ENCODE measurements around the gene CD46.
"Not testable (repeated sequence)": the region's sequence is repeated elsewhere in the genome, so short reads cannot be mapped to it uniquely, and the experiment has no call there.

Gene CD46

DNA sequence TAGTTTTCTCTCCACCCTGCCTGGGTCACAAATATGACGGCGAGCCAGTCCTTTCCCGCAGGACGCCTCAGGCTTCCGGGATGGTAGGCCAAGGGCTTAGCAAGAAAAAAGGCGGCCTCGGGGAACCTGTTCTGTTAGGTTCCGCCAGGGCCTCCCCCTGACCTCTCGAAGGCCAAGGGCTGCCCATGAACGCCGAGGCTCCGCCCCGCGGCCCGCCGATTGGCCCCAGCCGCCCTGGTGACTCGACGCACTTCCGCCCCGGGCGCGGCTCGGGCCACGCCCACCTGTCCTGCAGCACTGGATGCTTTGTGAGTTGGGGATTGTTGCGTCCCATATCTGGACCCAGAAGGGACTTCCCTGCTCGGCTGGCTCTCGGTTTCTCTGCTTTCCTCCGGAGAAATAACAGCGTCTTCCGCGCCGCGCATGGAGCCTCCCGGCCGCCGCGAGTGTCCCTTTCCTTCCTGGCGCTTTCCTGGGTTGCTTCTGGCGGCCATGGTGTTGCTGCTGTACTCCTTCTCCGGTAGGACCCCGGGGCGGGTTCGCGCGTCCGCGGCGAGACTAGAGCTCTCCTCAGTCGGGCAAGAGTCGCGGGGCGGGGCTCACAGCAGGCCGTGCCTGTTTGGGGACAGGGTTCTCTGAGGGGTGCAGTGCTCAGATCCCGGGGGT lies at the start of gene CD46:
CD46 (plus strand) TSS at position 265 of the 666 bp plus-strand sequence; CDS start at position 424, 159 bp downstream.
- peak; percentile 94 for DNase-seq

- no peak for DNase-seq
Observed at GRCh38 chr1:207702317-207702716, 49.5 kb upstream of the CD46 start.

DNA sequence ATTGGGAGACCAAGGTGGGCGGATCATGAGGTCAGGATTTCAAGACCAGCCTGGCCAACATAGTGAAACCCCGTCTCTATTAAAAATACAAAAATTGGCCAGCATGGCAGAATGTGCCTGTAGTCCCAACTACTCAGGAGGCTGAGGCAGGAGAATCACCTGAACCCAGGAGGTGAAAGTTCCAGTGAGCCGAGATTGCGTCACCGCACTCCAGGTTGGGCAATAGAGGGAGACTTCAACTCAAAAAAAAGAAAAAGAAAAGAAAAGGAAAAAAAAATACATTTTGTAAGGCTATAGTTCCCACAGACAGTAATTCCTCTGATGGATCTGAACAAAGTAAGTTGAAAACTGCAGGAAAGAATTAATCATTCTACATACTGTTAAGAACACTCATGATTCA lies 48.1 kb upstream of the CD46 start:
- DNase-seq = no peak

GRCh38 chr1:207708004-207708403 lies 43.9 kb upstream of the CD46 start:
- DNase-seq = not testable (repeated sequence)

GRCh38 chr1:207711285-207711684 lies 40.6 kb upstream of the CD46 start:
- DNase-seq = no peak

- not testable (repeated sequence) for DNase-seq
Observed at GRCh38 chr1:207712701-207713100, 39.2 kb upstream of the CD46 start.

DNA sequence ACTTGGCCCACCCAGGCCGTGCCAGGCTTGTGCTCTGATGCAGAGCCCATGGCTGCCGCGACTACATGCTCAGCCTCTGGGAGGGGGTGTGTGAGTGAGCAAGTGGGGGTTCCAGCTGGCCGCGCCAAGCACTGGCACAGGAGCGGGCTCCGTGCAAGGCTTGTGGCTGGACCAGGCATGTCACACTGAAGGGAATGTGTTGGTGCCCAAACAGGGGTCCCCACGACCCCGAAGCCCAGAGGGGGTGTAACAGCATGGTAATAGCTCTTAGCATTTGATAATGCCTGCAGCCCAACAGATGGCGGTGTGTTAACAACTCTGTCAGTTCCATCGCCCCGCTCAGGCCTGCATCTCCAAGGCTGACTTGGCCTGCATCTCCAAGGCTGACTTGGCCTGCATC lies 38.3 kb upstream of the CD46 start:
- DNase-seq = no peak

GRCh38 chr1:207719234-207719633 lies 32.6 kb upstream of the CD46 start:
- no peak for DNase-seq

DNA sequence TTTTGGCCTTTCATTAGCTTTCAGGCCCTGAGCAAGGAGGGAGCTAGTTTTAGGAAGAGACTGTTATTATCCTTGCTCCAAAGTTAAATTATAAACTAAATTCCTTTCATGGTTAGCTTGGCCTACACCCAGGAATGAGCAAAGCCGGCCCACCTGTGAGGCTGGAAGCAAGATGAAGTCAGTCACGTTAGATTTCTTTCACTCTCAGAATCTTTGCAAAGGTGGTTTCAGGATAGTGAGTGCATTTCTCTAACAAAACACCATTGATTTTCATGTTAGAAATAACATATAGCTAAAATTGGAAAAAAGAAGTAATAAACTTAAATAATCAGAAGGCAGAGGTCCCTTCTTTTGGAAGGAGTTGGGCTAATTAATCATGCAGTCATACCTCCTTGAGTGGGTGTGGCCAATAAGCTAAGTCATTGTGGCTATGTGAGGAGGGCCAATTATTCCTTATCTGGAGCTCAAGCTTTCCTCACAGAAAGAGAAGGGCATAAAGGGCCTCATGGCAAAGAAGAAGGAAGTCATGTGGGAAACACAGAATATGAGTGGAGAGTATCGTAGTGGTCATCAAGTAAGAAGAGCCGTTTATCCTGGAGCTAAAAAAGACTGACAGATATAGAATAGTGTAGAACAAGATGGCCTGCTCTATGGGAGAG lies 23.5 kb upstream of the CD46 start:
- not testable (repeated sequence) for DNase-seq

DNA sequence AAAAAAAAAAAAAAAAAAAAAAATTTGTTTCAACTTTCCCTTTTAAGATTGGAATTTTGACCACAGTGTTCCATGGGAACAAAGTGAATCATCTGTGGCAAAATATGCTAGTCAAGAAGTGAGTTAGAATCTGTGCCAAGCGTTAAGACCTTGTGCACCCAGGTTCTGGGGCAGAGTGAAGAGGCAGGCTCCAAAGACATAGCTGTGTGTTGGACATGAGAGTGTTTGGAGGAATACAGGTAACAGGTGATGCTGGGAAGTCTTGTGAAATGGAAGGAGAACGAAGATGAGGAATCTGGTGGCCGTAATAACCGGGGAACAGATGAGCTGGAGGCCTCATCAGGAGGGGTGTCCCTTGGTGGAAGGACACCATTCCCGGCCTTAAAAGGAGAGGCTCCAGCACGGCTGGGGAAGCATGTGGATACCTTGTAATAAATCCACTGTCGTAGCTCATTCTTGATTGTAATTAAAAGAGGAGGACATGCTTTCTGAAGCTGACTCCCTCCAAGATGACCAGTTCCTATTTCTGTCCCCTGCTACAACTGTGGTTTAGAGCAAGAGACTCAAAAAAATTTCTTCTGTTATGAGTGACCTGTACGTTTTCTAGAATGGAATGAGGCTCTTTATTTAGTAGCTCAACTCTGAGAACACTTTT lies 14.2 kb upstream of the CD46 start:
- DNase-seq = not testable (repeated sequence)

GRCh38 chr1:207738158-207738659 lies 13.6 kb upstream of the CD46 start:
- DNase-seq = not testable (repeated sequence)

DNA sequence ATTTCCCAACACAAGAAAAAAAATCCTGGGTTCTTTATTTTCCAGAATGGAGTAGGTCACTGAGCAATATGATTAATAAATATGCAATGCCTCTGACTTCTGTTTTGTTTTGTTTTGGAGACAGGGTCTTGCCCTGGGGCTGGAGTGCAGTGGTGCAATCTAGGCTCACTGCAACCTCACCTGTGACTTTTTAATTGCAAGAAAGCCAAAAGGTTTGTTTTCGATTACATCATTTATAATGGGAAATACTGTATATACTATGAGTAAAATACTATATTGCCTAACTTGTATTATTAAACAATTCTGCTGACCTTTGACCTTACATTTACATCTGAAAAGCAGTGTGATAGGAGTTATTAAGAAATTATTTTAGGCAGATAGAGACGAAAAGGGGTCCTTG lies 11.6 kb upstream of the CD46 start:
- DNase-seq = no peak

DNA sequence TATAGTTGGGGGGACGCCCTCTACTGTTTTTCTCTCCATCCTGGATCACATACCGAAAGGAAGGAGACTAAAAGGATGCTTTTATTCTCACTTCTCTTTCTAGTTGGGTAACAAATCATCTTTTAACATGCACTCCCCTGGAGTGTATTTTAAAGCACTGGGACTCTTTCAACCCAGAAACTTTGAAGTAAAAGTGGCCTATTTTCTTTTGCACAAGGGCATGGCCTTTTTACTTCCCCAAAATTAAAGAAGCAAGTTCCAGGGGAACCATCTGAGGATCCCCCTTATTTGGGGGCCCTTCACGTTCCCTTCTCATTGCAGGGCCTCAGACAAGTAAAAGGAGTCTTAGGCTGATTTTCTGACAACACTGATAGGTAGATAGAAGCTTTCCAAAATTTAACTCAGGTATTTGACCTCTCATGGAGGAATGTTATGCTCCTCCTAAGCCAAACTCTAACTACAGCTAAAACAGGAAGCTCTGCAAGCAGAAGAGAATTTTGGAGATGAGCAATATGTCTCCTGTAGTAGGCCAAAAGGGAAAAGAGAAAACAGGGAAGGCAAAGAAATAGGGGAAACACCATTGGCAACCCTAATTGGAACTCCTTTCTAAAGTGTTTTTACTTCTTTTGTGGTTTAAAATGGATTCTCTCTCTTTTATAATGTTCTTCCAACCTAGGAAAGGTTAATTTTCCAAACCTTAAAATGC lies 8.9 kb upstream of the CD46 start:
- no peak for DNase-seq

DNA sequence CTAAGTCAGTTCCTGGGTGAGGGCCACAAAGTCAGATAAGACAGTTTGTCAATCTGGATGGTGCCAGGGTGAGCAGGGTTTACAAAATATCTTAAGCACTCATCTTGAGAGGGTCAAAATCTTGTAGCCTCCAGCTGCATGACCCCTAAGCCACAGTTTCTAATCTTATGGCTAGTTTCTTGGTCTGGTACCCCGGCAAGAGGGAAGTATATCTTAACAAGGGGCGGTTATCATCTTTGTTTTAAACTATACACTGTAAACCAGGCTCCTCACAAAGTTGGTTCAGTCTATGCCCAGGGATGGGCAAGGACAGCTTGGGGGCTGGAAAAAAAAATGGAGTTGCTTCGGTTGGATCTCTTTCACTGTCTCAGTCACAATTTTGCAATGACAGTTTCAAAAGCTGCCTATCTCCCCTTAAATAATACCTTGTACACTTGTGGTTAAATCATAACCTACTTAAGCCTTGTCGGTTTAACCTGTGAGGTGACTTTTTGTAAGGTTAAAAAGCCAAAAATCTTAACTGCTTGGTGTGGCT lies 7.8 kb upstream of the CD46 start:
- no peak for DNase-seq

DNA sequence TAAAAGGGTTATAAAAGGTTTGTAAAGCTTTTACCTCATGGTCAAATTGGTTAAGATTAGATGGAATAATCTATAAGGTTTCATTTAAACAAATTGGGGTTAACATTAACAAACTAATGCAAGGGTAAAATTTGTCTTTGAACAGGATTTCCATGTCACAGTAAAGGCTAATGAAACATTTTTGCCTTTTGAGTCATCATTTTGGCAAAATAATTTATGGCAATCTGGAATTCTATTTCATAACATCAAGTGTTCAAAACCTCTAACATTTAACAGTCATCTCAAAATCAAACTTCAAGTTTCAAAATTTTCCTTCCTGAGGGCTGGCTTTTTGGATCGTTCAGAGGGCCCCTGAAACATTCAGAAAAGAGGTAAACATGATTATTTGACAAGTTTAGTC lies 6.6 kb upstream of the CD46 start:
- DNase-seq = no peak

- DNase-seq = no peak
Observed at GRCh38 chr1:207745839-207746767, 5.8 kb upstream of the CD46 start.

DNA sequence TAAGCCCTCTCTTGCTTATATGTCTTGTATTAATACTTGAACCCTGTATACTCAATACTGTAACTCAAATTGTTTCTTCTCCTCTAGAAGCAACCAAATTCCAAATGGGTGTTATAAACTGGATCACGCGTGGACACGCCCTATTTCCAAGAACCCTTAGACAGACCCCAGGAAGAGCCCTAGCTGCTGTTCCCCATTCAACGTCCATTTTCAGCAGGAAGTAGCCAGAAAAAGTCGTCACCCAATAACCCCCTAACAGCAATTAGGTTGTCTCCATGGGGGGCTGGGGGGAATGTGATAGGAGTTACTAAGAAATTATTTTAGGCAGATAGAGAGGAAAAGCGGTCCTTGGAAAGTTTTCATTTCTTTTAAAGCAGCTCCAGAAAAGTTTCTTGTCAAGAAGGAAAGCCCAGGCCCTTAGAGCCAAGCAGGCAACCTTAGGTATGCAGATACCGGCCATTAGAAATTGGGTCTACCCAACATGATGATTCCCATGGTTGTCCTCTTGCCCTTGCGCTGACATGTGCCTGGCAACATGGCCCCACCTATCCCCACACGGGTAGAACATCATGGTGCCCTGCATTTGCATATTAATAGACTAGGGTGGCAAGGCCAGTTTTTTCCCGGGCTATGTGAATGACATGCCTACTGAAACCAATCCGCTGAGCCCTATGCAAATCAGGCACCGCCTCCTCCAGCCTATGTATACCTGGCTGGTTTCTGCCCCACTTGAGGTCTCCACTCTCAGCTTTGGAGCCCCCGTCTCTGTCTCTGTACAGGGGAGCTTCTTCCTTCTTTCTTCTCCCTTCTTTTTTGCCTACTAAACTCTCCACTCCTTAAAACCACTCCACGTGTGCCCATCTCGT lies 4.0 kb upstream of the CD46 start:
- no peak for DNase-seq

- DNase-seq = no peak
Observed at GRCh38 chr1:207748737-207749528, 2.9 kb upstream of the CD46 start.

GRCh38 chr1:207750631-207751305 lies 1.1 kb upstream of the CD46 start:
- no peak for DNase-seq

DNA sequence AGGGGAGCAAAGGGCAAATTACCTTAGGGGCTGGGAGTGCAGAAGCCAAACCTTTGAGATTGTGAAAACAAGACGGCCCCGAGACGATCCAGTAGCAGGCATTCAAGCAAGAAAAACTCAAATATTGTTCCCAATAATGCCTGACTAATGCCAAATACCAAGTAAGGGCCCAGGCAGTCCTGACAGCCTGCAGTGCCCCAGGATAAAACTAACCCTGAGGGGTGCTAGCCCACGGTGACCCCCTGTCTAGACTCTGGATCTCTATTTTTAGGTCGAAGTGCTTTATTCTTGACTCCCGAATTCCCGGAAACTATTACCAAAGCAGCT lies 428 bp upstream of the CD46 start:
- DNase-seq = not testable (repeated sequence)

Data from midbrain (tissue), 1 donor.